Thymus (tissue), 11 donors: ENCODE data around the gene MARCHF3. TPM values are rescaled to one million over a fixed set of nuclear protein-coding genes. Genes with fewer than 3 reads are reported as not detected.

Experiments used
- DNase-seq, 9 donors: peaks; one replicate each; pipeline ENCODE4 v3.0.0-alpha.2; 2013; ENCODE audit warnings: low spot score in 9 of 9, low read depth in 6 of 9, missing footprints in 1 of 9
- H3K27ac ChIP-seq, 2 donors: one replicate each; pipeline ENCODE4 v1.5.1; 2013; ENCODE audit warnings: control low read depth in 1 of 2, low read depth in 1 of 2, low read length in 1 of 2, mild to moderate bottlenecking in 1 of 2, moderate library complexity in 1 of 2
- H3K27me3 ChIP-seq, 2 donors: one replicate each; pipeline ENCODE4 v1.5.1; 2013; ENCODE audit warnings: low read length in 1 of 2; ENCODE audit not compliant: control insufficient read depth in 2 of 2, insufficient read depth in 1 of 2
- H3K36me3 ChIP-seq, 2 donors: one replicate each; pipeline ENCODE4 v1.5.1; 2013; ENCODE audit warnings: low read length in 1 of 2, mild to moderate bottlenecking in 1 of 2, moderate library complexity in 1 of 2; ENCODE audit not compliant: control insufficient read depth in 2 of 2, insufficient read depth in 2 of 2
- H3K4me1 ChIP-seq, 2 donors: one replicate each; pipeline ENCODE4 v1.5.1; 2013; ENCODE audit warnings: low read length in 2 of 2; ENCODE audit not compliant: control insufficient read depth in 2 of 2, insufficient read depth in 2 of 2
- H3K4me3 ChIP-seq, 2 donors: one replicate each; pipeline ENCODE4 v1.5.1; 2013; ENCODE audit warnings: low read length in 2 of 2, control low read depth in 1 of 2, mild to moderate bottlenecking in 1 of 2
- H3K9me3 ChIP-seq, 2 donors: one replicate each; pipeline ENCODE4 v1.5.1; 2013; ENCODE audit warnings: low read length in 1 of 2, mild to moderate bottlenecking in 1 of 2; ENCODE audit not compliant: control insufficient read depth in 2 of 2, insufficient read depth in 1 of 2
- WGBS: extraction: QIAGEN DNeasy Blood & Tissue Kit; methylation state at CpG from one replicate; pipeline ENCODE4 v1.1.7; 2013; 5-methylcytosine and 5-hydroxymethylcytosine counted together
- polyA plus RNA-seq: library from polyadenylated mRNA; stranded (reverse); fragments of 200-250 nt; gene quantifications from one replicate; pipeline ENCODE4 v1.2.3, GENCODE V29; 2013
- total RNA-seq: library from RNA; stranded (reverse); fragments of 120-200 nt; gene quantifications from one replicate; pipeline ENCODE4 v1.2.4, GENCODE V29; 2013
- donor health status: healthy.

MARCHF3 gene
- total and polyA plus RNA-seq, 2 donors, result 5.0 to 5.1 TPM

- Histone ChIP-seq H3K4me1 (no peaks in the 10 kb centered on the region), H3K4me3 (no peak overlapping the region), H3K27ac (no peak overlapping the region), H3K36me3 (no peaks in the 10 kb centered on the region), H3K27me3 (no peaks in the 10 kb centered on the region), H3K9me3 (no peaks in the 10 kb centered on the region)
- 94% methylated on average over 1 of the region's 1 CpG for WGBS
- DNase-seq, result no peak
Observed at GRCh38 chr5:126927429-126927828, 102.9 kb downstream of the MARCHF3 start.

GRCh38 chr5:126926187-126926586 is 104.2 kb downstream of the MARCHF3 start:
- no peaks in the 10 kb centered on the region for H3K36me3 ChIP-seq
- no peaks in the 10 kb centered on the region for H3K9me3 ChIP-seq
- H3K4me3 ChIP-seq, result no peak overlapping the region
- H3K4me1 ChIP-seq, result no peaks in the 10 kb centered on the region
- no peak for DNase-seq
- no peak overlapping the region for H3K27ac ChIP-seq
- WGBS, result 91% methylated on average over 2 of the region's 2 CpGs
- H3K27me3 ChIP-seq, result no peaks in the 10 kb centered on the region

- Histone ChIP-seq H3K4me3 (no peak overlapping the region), H3K27ac (no peak overlapping the region), H3K27me3 (no peaks in the 10 kb centered on the region), H3K9me3 (no peaks in the 10 kb centered on the region), H3K4me1 (no peaks in the 10 kb centered on the region), H3K36me3 (no peaks in the 10 kb centered on the region)
- WGBS, result 95% methylated on average over 3 of the region's 3 CpGs
- no peak for DNase-seq
Observed at GRCh38 chr5:126925482-126925881, 104.9 kb downstream of the MARCHF3 start.

GRCh38 chr5:126924331-126925033 is 105.9 kb downstream of the MARCHF3 start:
- Histone ChIP-seq H3K27me3 (no peaks in the 10 kb centered on the region), H3K36me3 (no peaks in the 10 kb centered on the region), H3K27ac (no peak overlapping the region), H3K9me3 (no peaks in the 10 kb centered on the region), H3K4me3 (no peak overlapping the region), H3K4me1 (no peaks in the 10 kb centered on the region)
- no peak for DNase-seq
- 97% methylated on average over 9 of the region's 9 CpGs for WGBS

- 85% methylated on average over 9 of the region's 9 CpGs for WGBS
- Histone ChIP-seq H3K36me3 (no peaks in the 10 kb centered on the region), H3K9me3 (no peaks in the 10 kb centered on the region), H3K4me1 (peaks cover 0 to 4% of the 10 kb centered on the region in 2 donors), H3K27me3 (no peaks in the 10 kb centered on the region), H3K4me3 (no peak overlapping the region), H3K27ac (no peak overlapping the region)
- no peak for DNase-seq
Observed at GRCh38 chr5:126921241-126922091, 108.9 kb downstream of the MARCHF3 start.

GRCh38 chr5:126920291-126920690 is 110.1 kb downstream of the MARCHF3 start:
- Histone ChIP-seq H3K36me3 (no peaks in the 10 kb centered on the region), H3K27ac (no peak overlapping the region), H3K4me1 (peaks cover 0 to 4% of the 10 kb centered on the region in 2 donors), H3K9me3 (no peaks in the 10 kb centered on the region), H3K27me3 (no peaks in the 10 kb centered on the region), H3K4me3 (no peak overlapping the region)
- 98% methylated on average over 5 of the region's 5 CpGs for WGBS
- DNase-seq, result no peak

- no peak for DNase-seq
- WGBS, result 95% methylated on average over 7 of the region's 7 CpGs
- H3K9me3 ChIP-seq, result no peaks in the 10 kb centered on the region
- H3K4me3 ChIP-seq, result no peak overlapping the region
- H3K27ac ChIP-seq, result no peak overlapping the region
- no peaks in the 10 kb centered on the region for H3K36me3 ChIP-seq
- H3K4me1 ChIP-seq, result peaks cover 0 to 4% of the 10 kb centered on the region in 2 donors
- no peaks in the 10 kb centered on the region for H3K27me3 ChIP-seq
Observed at GRCh38 chr5:126919566-126919965, 110.8 kb downstream of the MARCHF3 start.

- DNase-seq, result no peak
- no peak overlapping the region for H3K4me3 ChIP-seq
- H3K27ac ChIP-seq, result no peak overlapping the region
- peaks cover 0 to 4% of the 10 kb centered on the region in 2 donors for H3K4me1 ChIP-seq
- H3K9me3 ChIP-seq, result no peaks in the 10 kb centered on the region
- H3K36me3 ChIP-seq, result no peaks in the 10 kb centered on the region
- 98% methylated on average over 3 of the region's 3 CpGs for WGBS
- no peaks in the 10 kb centered on the region for H3K27me3 ChIP-seq
Observed at GRCh38 chr5:126918615-126918957, 111.8 kb downstream of the MARCHF3 start.

- 77% methylated on average over 9 of the region's 9 CpGs for WGBS
- H3K36me3 ChIP-seq, result no peaks in the 10 kb centered on the region
- no peaks in the 10 kb centered on the region for H3K9me3 ChIP-seq
- no peak overlapping the region for H3K4me3 ChIP-seq
- H3K27ac ChIP-seq, result no peak overlapping the region
- peak in 1 of 9 donors; percentile 29 for DNase-seq
- H3K27me3 ChIP-seq, result no peaks in the 10 kb centered on the region
- H3K4me1 ChIP-seq, result peaks cover 0 to 4% of the 10 kb centered on the region in 2 donors
Observed at GRCh38 chr5:126917918-126918614, 112.3 kb downstream of the MARCHF3 start.
